T-cell (primary cell): ENCODE results near the gene PTS. TPM values are rescaled to one million over a fixed set of nuclear protein-coding genes. Genes with fewer than 3 reads are reported as not detected.

Experiments
- ATAC-seq, 4 experiments: fragments of 200-7000 bp in 3 of 4; fragments of 150-1000 bp in 1 of 4; cut with Tn5 transposase; replicated peaks in 1 of 4; 1 replicate in 3 of 4; 2 replicates in 1 of 4; pipeline ENCODE4 v1.10.0; 2021; ENCODE audit warnings: moderate library complexity in 3 of 4, mild to moderate bottlenecking in 2 of 4, moderate number of reproducible peaks in 1 of 4
- CTCF ChIA-PET, 2 donors: fragments of 300-600 bp; sonication (Branson Sonifier 250); formaldehyde crosslinking; loops; one replicate each; lab custom pipeline; 2022; ENCODE audit warnings: antibody characterized with exemption in 2 of 2; lab: Charles Lee
- POLR2A ChIA-PET, 2 donors: fragments of 300-600 bp; sonication (Branson Sonifier 250); formaldehyde crosslinking; loops; one replicate each; lab custom pipeline; 2022; ENCODE audit warnings: antibody characterized with exemption in 2 of 2; lab: Charles Lee
- DNase-seq, 35 experiments: peaks; one replicate each; pipeline versions ENCODE4 v3.0.0 to v3.0.0-alpha.2; 2013 to 2023
- H3K27ac ChIP-seq: one replicate; pipeline ENCODE4 v1.5.1; 2013; ENCODE audit warnings: low read length
- H3K27me3 ChIP-seq, 2 experiments: replicated peaks in 1 of 2; 1 replicate in 1 of 2; 2 replicates in 1 of 2; pipeline versions ENCODE4 v1.6.1 to v1.7.0; 2013; ENCODE audit warnings: low read length in 1 of 2, mixed read lengths in 1 of 2; ENCODE audit not compliant: control insufficient read depth in 2 of 2, insufficient read depth in 2 of 2; ENCODE audit errors: extremely low read depth in 1 of 2
- H3K36me3 ChIP-seq, 2 donors: 1 replicate in 1 of 2; 2 replicates in 1 of 2; pipeline versions ENCODE4 v1.6.1 to v1.7.0; 2013; ENCODE audit warnings: low read length in 1 of 2; ENCODE audit not compliant: control insufficient read depth in 2 of 2, insufficient read depth in 1 of 2; ENCODE audit errors: extremely low read depth in 1 of 2
- H3K4me1 ChIP-seq, 2 experiments: 1 replicate in 1 of 2; 2 replicates in 1 of 2; pipeline versions ENCODE4 v1.6.1 to v1.7.0; 2013; ENCODE audit warnings: low read length in 2 of 2, mixed read lengths in 1 of 2; ENCODE audit not compliant: insufficient read depth in 2 of 2, control insufficient read depth in 1 of 2; ENCODE audit errors: extremely low read depth in 1 of 2
- H3K4me3 ChIP-seq, 2 donors: 1 replicate in 1 of 2; 2 replicates in 1 of 2; pipeline versions ENCODE4 v1.5.1 to v1.7.0; 2013; ENCODE audit warnings: mild to moderate bottlenecking in 2 of 2, low read length in 1 of 2, moderate library complexity in 1 of 2; ENCODE audit not compliant: control insufficient read depth in 1 of 2; ENCODE audit errors: extremely low read depth in 1 of 2
- H3K9me3 ChIP-seq: 2 replicates; pipeline ENCODE4 v1.7.0; 2013
- H3K27ac Mint-ChIP-seq, 2 donors: one replicate each; pipeline ENCODE4 v1.8.0; 2020 to 2021; ENCODE audit warnings: mild to moderate bottlenecking in 2 of 2, mixed read lengths in 2 of 2
- H3K27me3 Mint-ChIP-seq, 2 donors: one replicate each; pipeline ENCODE4 v1.8.0; 2021 to 2022; ENCODE audit warnings: mixed read lengths in 2 of 2
- H3K36me3 Mint-ChIP-seq: one replicate; pipeline ENCODE4 v1.8.0; 2021; ENCODE audit warnings: mixed read lengths
- H3K4me1 Mint-ChIP-seq, 3 donors: one replicate each; pipeline ENCODE4 v1.8.0; 2020 to 2022; ENCODE audit warnings: mixed read lengths in 3 of 3, mild to moderate bottlenecking in 1 of 3
- H3K4me3 Mint-ChIP-seq, 3 donors: one replicate each; pipeline ENCODE4 v1.8.0; 2020 to 2022; ENCODE audit warnings: mild to moderate bottlenecking in 3 of 3, mixed read lengths in 3 of 3, moderate library complexity in 3 of 3
- H3K9me3 Mint-ChIP-seq, 3 donors: one replicate each; pipeline ENCODE4 v1.8.0; 2020 to 2022; ENCODE audit warnings: mixed read lengths in 3 of 3
- WGBS: methylation state at CpG from one replicate; pipeline ENCODE4 v1.1.5; 2013; ENCODE audit warnings: missing lambda C conversion rate; ENCODE audit not compliant: insufficient coverage; 5-methylcytosine and 5-hydroxymethylcytosine counted together
- total RNA-seq, 35 experiments: library from RNA in 6 of 35; stranded (reverse) in 6 of 35; fragments of 120-200 nt in 1 of 35; gene quantifications; one replicate each; pipeline versions ENCODE4 v1.2.1 to v1.2.4 and lab custom pipeline; 2013 to 2026

The PTS gene
- total RNA-seq, 5 donors from 2014 or later (not counting 1 experiment from before 2014, with no cell fraction given), result 15.1 to 65.8 (median 21.0) TPM

GRCh38 chr11:112200252-112200651, 26.0 kb upstream of the PTS start:
- ATAC-seq, result no peak
- Mint-ChIP-seq H3K4me1 (no peaks in the 10 kb centered on the region), H3K27ac (no peak overlapping the region), H3K27me3 (peaks cover 0 to 6% of the 10 kb centered on the region in 2 donors), H3K4me3 (no peak overlapping the region), H3K36me3 (no peaks in the 10 kb centered on the region), H3K9me3 (peaks cover 0 to 4% (median 0%) of the 10 kb centered on the region in 3 donors)
- no peak overlapping the region for H3K4me3 ChIP-seq
- H3K27me3 ChIP-seq, result no peaks in the 10 kb centered on the region
- no peak for DNase-seq
- WGBS, result no CpG with 5 or more reads among the region's 2 CpGs
- ChIA-PET CTCF (no interaction called here), POLR2A (no interaction called here)
- H3K4me1 ChIP-seq, result no peaks in the 10 kb centered on the region
- no peaks in the 10 kb centered on the region for H3K36me3 ChIP-seq
- no peaks in the 10 kb centered on the region for H3K9me3 ChIP-seq
- no peak overlapping the region for H3K27ac ChIP-seq

GRCh38 chr11:112206071-112206470, 20.2 kb upstream of the PTS start:
- Mint-ChIP-seq H3K4me3 (no peak overlapping the region), H3K27ac (no peak overlapping the region), H3K27me3 (peaks cover 4% of the 10 kb centered on the region in 2 donors), H3K4me1 (peaks cover 0 to 2% (median 0%) of the 10 kb centered on the region in 3 donors), H3K36me3 (peaks cover 4% of the 10 kb centered on the region), H3K9me3 (no peaks in the 10 kb centered on the region)
- no peak for DNase-seq
- Histone ChIP-seq H3K36me3 (no peaks in the 10 kb centered on the region), H3K27ac (no peak overlapping the region), H3K27me3 (peaks cover 0 to 3% of the 10 kb centered on the region in 2 experiments), H3K4me1 (no peaks in the 10 kb centered on the region), H3K4me3 (no peak overlapping the region), H3K9me3 (no peaks in the 10 kb centered on the region)
- 91% methylated on average over 17 of the region's 23 CpGs for WGBS
- POLR2A ChIA-PET, result no interaction called here
- CTCF ChIA-PET, result no interaction called here
- ATAC-seq, result no peak

- no CpG with 5 or more reads among the region's 1 CpG for WGBS
- peaks cover 0 to 10% of the 10 kb centered on the region in 2 experiments for H3K4me1 ChIP-seq
- H3K9me3 ChIP-seq, result no peaks in the 10 kb centered on the region
- H3K36me3 Mint-ChIP-seq, result peaks cover 4% of the 10 kb centered on the region
- H3K4me3 ChIP-seq, result no peak overlapping the region
- peaks cover 4% of the 10 kb centered on the region in 2 donors for H3K27me3 Mint-ChIP-seq
- no peaks in the 10 kb centered on the region for H3K36me3 ChIP-seq
- no peak for ATAC-seq
- no peak for DNase-seq
- CTCF ChIA-PET, result no interaction called here
- peaks cover 0 to 12% (median 10%) of the 10 kb centered on the region in 3 donors for H3K4me1 Mint-ChIP-seq
- POLR2A ChIA-PET, result no interaction called here
- peaks cover 0 to 3% of the 10 kb centered on the region in 2 experiments for H3K27me3 ChIP-seq
- H3K27ac Mint-ChIP-seq, result no peak overlapping the region
- H3K27ac ChIP-seq, result no peak overlapping the region
- H3K4me3 Mint-ChIP-seq, result no peak overlapping the region
- H3K9me3 Mint-ChIP-seq, result no peaks in the 10 kb centered on the region
These were observed 15.3 kb upstream of the PTS start for GRCh38 chr11:112210890-112211289.

GRCh38 chr11:112211536-112211935, 14.7 kb upstream of the PTS start:
- H3K27ac Mint-ChIP-seq, result no peak overlapping the region

GRCh38 chr11:112212290-112212689, 13.9 kb upstream of the PTS start:
- ATAC-seq (no peak), DNase-seq (no peak)
- no peaks in the 10 kb centered on the region for H3K9me3 ChIP-seq
- H3K4me1 Mint-ChIP-seq, result peaks cover 0 to 12% (median 10%) of the 10 kb centered on the region in 3 donors
- no peak overlapping the region for H3K27ac ChIP-seq
- H3K27me3 ChIP-seq, result no peaks in the 10 kb centered on the region
- H3K4me1 ChIP-seq, result peaks cover 0 to 10% of the 10 kb centered on the region in 2 experiments
- no peaks in the 10 kb centered on the region for H3K9me3 Mint-ChIP-seq
- ChIA-PET POLR2A (no interaction called here), CTCF (interaction anchor here in 1 of 2 donors (0.9 to 1.0 kb wide), 2 partner anchors 68 to 71 kb away, joined by 3 read pairs; no protein-coding TSS in a partner anchor)
- H3K36me3 ChIP-seq, result no peaks in the 10 kb centered on the region
- no peaks in the 10 kb centered on the region for H3K36me3 Mint-ChIP-seq
- H3K27me3 Mint-ChIP-seq, result peaks cover 3 to 4% of the 10 kb centered on the region in 2 donors
- H3K4me3 Mint-ChIP-seq, result no peak overlapping the region
- WGBS, result 90% methylated on average over 2 of the region's 3 CpGs
- H3K4me3 ChIP-seq, result no peak overlapping the region
- H3K27ac Mint-ChIP-seq, result no peak overlapping the region

More at GRCh38 chr11:112211536-112211935, 14.7 kb upstream of the PTS start:
- H3K4me1 ChIP-seq, result peaks cover 0 to 10% of the 10 kb centered on the region in 2 experiments
- Mint-ChIP-seq H3K27me3 (peaks cover 4% of the 10 kb centered on the region in 2 donors), H3K36me3 (peaks cover 4% of the 10 kb centered on the region), H3K4me1 (peaks cover 0 to 12% (median 10%) of the 10 kb centered on the region in 3 donors), H3K9me3 (no peaks in the 10 kb centered on the region), H3K4me3 (no peak overlapping the region)
- no peak for DNase-seq
- ChIA-PET CTCF (interaction anchor here in 1 of 2 donors (0.9 to 1.0 kb wide), 2 partner anchors 68 to 72 kb away, joined by 3 read pairs; no protein-coding TSS in a partner anchor), POLR2A (no interaction called here)
- no peak overlapping the region for H3K4me3 ChIP-seq
- no peaks in the 10 kb centered on the region for H3K9me3 ChIP-seq
- H3K27ac ChIP-seq, result no peak overlapping the region
- H3K36me3 ChIP-seq, result no peaks in the 10 kb centered on the region
- ATAC-seq, result no peak
- no CpG with 5 or more reads among the region's 2 CpGs for WGBS
- no peaks in the 10 kb centered on the region for H3K27me3 ChIP-seq

- Mint-ChIP-seq H3K27ac (no peak overlapping the region), H3K27me3 (peaks cover 3 to 4% of the 10 kb centered on the region in 2 donors), H3K4me1 (peaks cover 0 to 12% (median 10%) of the 10 kb centered on the region in 3 donors), H3K9me3 (no peaks in the 10 kb centered on the region), H3K36me3 (no peaks in the 10 kb centered on the region), H3K4me3 (no peak overlapping the region)
- DNase-seq (no peak), ATAC-seq (no peak)
- H3K9me3 ChIP-seq, result no peaks in the 10 kb centered on the region
- peaks cover 0 to 10% of the 10 kb centered on the region in 2 experiments for H3K4me1 ChIP-seq
- no peak overlapping the region for H3K27ac ChIP-seq
- H3K36me3 ChIP-seq, result no peaks in the 10 kb centered on the region
- no peaks in the 10 kb centered on the region for H3K27me3 ChIP-seq
- no peak overlapping the region for H3K4me3 ChIP-seq
- ChIA-PET POLR2A (no interaction called here), CTCF (interaction anchor here in 1 of 2 donors (0.9 kb wide), 1 partner anchor 71 kb away, joined by 3 read pairs; no protein-coding TSS in a partner anchor)
These were observed 13.5 kb upstream of the PTS start for GRCh38 chr11:112212710-112213109.
